Lung (tissue), 16 donors: Measurements from ENCODE around the gene KIAA1755. TPM values are rescaled to one million over a fixed set of nuclear protein-coding genes. Genes with fewer than 3 reads are reported as not detected.

Source experiments
- ATAC-seq: fragments of 200-7000 bp; cut with Tn5 transposase; one replicate; pipeline ENCODE4 v1.9.1; 2020; ENCODE audit warnings: moderate number of reproducible peaks; ENCODE audit not compliant: insufficient read depth, low FRiP score
- DNase-seq, 3 donors: peaks; one replicate each; pipeline ENCODE4 v3.0.0-alpha.2; 2013 to 2017
- H3K27ac ChIP-seq, 2 donors: one replicate each; pipeline ENCODE4 v1.5.1; 2013; ENCODE audit warnings: mild to moderate bottlenecking in 2 of 2, moderate library complexity in 2 of 2, control low read depth in 1 of 2, inconsistent platforms in 1 of 2, low read depth in 1 of 2, low read length in 1 of 2
- H3K27me3 ChIP-seq, 3 donors: one replicate each; pipeline ENCODE4 v1.5.1; 2013; ENCODE audit warnings: low read length in 2 of 3; ENCODE audit not compliant: control insufficient read depth in 3 of 3, insufficient read depth in 3 of 3
- H3K36me3 ChIP-seq, 4 donors: one replicate each; pipeline ENCODE4 v1.5.1; 2013; ENCODE audit warnings: low read length in 4 of 4, mild to moderate bottlenecking in 1 of 4, moderate library complexity in 1 of 4; ENCODE audit not compliant: control insufficient read depth in 4 of 4, insufficient read depth in 4 of 4
- H3K4me1 ChIP-seq, 5 donors: one replicate each; pipeline ENCODE4 v1.5.1; 2013; ENCODE audit warnings: low read length in 5 of 5, mild to moderate bottlenecking in 2 of 5, moderate library complexity in 1 of 5; ENCODE audit not compliant: control insufficient read depth in 5 of 5, insufficient read depth in 5 of 5
- H3K4me3 ChIP-seq: one replicate; pipeline ENCODE4 v1.5.1; 2013; ENCODE audit warnings: mild to moderate bottlenecking, control low read depth, moderate library complexity
- H3K9ac ChIP-seq, 2 donors: one replicate each; pipeline ENCODE4 v1.5.1; 2013; ENCODE audit warnings: low read length in 2 of 2, control low read depth in 1 of 2; ENCODE audit not compliant: insufficient read depth in 1 of 2
- H3K9me3 ChIP-seq, 4 donors: one replicate each; pipeline ENCODE4 v1.5.1; 2013; ENCODE audit warnings: low read length in 3 of 4, mild to moderate bottlenecking in 1 of 4, moderate library complexity in 1 of 4; ENCODE audit not compliant: control insufficient read depth in 4 of 4, insufficient read depth in 3 of 4
- CTCF ChIP-seq: IDR thresholded peaks from 2 replicates; pipeline ENCODE4 v1.5.1; 2012; ENCODE audit warnings: mild to moderate bottlenecking; ENCODE audit errors: control extremely low read depth, extremely low read depth
- WGBS, 2 donors: extraction: QIAGEN DNeasy Blood & Tissue Kit; methylation state at CpG; one replicate each; pipeline ENCODE4 v1.1.7; 2013; 5-methylcytosine and 5-hydroxymethylcytosine counted together
- long read RNA-seq, 5 donors: transcript quantifications; one replicate each; lab custom pipeline, GENCODE V29; 2026
- polyA plus RNA-seq, 2 donors: library from polyadenylated mRNA; stranded (reverse); fragments of 200-250 nt; gene quantifications; one replicate each; pipeline ENCODE4 v1.2.1, GENCODE V29; 2013
- total RNA-seq, 2 donors: library from RNA; depleted of rRNA in 1 of 2; stranded (reverse); fragments of >200 nt in 1 of 2; gene quantifications; one replicate each; pipeline ENCODE4 v1.2.1, GENCODE V29; 2014 to 2021
- donor health status: control.
- donor health status: control.
- donor health status: Bipolar disorder and iron deficiency.
- donor health status: healthy.
- donor health status: DM: yes; HTN: yes; CAD: no.

Gene KIAA1755
- 1 to 10 TPM; 1.9 to 2.0 TPM for total RNA-seq
- under 1 TPM; 0.33 to 0.75 TPM for polyA plus RNA-seq
- long read RNA-seq, donor 1: 0 reads
- long read RNA-seq, donor 2: 0 reads
- long read RNA-seq, donor 3: 0 reads
- long read RNA-seq, donor 4: 0 reads
- long read RNA-seq, donor 5: 0 reads

GRCh38 chr20:38260378-38261053 is at the start of gene KIAA1755:
TSS of gene KIAA1755 (minus strand) at chr20:38260735. CDS start at chr20:38260500, 235 bp downstream.
- no peak for TF ChIP-seq CTCF
- H3K9ac ChIP-seq: peak within 1 kb of the TSS in 1 of 2 donors; percentile 15
- H3K36me3 ChIP-seq: no peaks in the 10 kb centered on the region
- ATAC-seq (no peak), DNase-seq (peak; percentile 40 to 55 (median 50))
- H3K27me3 ChIP-seq: peaks cover 0 to 9% (median 3%) of the 10 kb centered on the region in 3 donors
- H3K9me3 ChIP-seq: peaks cover 0 to 8% (median 1%) of the 10 kb centered on the region in 4 donors
- peak within 1 kb of the TSS; percentile 13 to 43 for H3K27ac ChIP-seq
- H3K4me3 ChIP-seq: peak within 1 kb of the TSS; percentile 6
- 8% methylated on average over 47 to 62 of the region's 65 CpGs for WGBS, 2 donors
- peaks cover 0 to 7% (median 0%) of the 10 kb centered on the region in 5 donors for H3K4me1 ChIP-seq

GRCh38 chr20:38308447-38308846 is 47.9 kb upstream of the KIAA1755 start:
- Histone ChIP-seq H3K27me3 (peaks cover 0 to 2% (median 0%) of the 10 kb centered on the region in 3 donors), H3K9ac (no peak overlapping the region), H3K4me3 (no peak overlapping the region), H3K27ac (no peak overlapping the region), H3K36me3 (no peaks in the 10 kb centered on the region), H3K4me1 (no peaks in the 10 kb centered on the region), H3K9me3 (peaks cover 0 to 2% (median 0%) of the 10 kb centered on the region in 4 donors)
- DNase-seq (no peak), ATAC-seq (no peak)
- TF ChIP-seq CTCF: no peak
- WGBS, 2 donors: 0 to 86% methylated on average over 1 of the region's 1 CpG

GRCh38 chr20:38308047-38308438 is 47.5 kb upstream of the KIAA1755 start:
- ATAC-seq (no peak), DNase-seq (peak in 2 of 3 donors; percentile 18 to 30)
- H3K9me3 ChIP-seq: peaks cover 0 to 2% (median 0%) of the 10 kb centered on the region in 4 donors
- H3K4me1 ChIP-seq: no peaks in the 10 kb centered on the region
- H3K4me3 ChIP-seq: no peak overlapping the region
- H3K36me3 ChIP-seq: no peaks in the 10 kb centered on the region
- WGBS, 2 donors: 53 to 55% methylated on average over 4 of the region's 4 CpGs
- TF ChIP-seq CTCF: no peak
- no peak overlapping the region for H3K9ac ChIP-seq
- H3K27ac ChIP-seq: no peak overlapping the region
- H3K27me3 ChIP-seq: peaks cover 0 to 2% (median 0%) of the 10 kb centered on the region in 3 donors
